ENCODE data around the gene RASA3. TPM values are rescaled to one million over a fixed set of nuclear protein-coding genes. Genes with fewer than 3 reads are reported as not detected.

The RASA3 gene
- total RNA-seq, 1 experiment from 2014 or later = 18.6 TPM

DNA sequence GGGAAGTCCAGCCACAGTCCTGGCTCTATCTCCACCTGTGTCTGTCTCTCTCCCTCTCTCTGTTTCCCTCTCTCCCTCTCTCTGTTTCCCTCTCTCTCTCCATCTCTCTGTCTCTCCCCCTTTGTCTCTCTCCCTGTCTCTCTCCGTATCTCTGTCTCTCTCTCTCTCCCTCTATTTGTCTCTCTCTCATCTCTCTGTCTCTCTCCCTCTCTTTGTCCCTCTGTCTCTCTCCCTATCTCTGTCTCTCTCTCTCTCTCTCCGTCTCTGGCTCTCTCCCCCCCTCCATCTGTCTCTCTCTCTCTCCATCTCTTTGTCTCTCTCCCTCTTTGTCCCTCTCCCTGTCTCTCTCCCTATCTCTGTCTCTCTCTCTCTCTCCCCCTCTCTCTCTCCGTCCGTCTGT is 119.1 kb downstream of the RASA3 start:
- Histone ChIP-seq H3K27ac (ENCODE audit: low read depth, low read length) (no peak overlapping the region), H3K4me1 (ENCODE audit: control insufficient read depth in 1 of 2, insufficient read depth in 2 of 2, low read length in 2 of 2) (no peaks in the 10 kb centered on the region), H4K20me1 (ENCODE audit: insufficient read depth) (no peaks in the 10 kb centered on the region), H3K4me2 (ENCODE audit: low read length) (no peak overlapping the region), H3K4me3 (replicated peaks in 1 of 2; ENCODE audit: low read depth in 1 of 2, low read length in 2 of 2) (no peak overlapping the region), H3K9me2 (ENCODE audit: insufficient read depth) (no peaks in the 10 kb centered on the region), H2AFZ (ENCODE audit: low read depth, low read length, poor library complexity, severe bottlenecking) (no peak overlapping the region), H3K36me3 (ENCODE audit: control insufficient read depth in 1 of 2, insufficient read depth in 2 of 2, low read length in 2 of 2) (no peaks in the 10 kb centered on the region), H3K27me3 (ENCODE audit: insufficient read depth, low read length) (no peaks in the 10 kb centered on the region), H3K9me3 (ENCODE audit: control insufficient read depth in 1 of 2, insufficient read depth in 1 of 2, low read depth in 1 of 2, low read length in 2 of 2) (no peaks in the 10 kb centered on the region), H3K9ac (ENCODE audit: low read length) (no peak overlapping the region), H3K79me2 (ENCODE audit: insufficient read depth, low read length) (no peaks in the 10 kb centered on the region)
- POLR2A ChIA-PET = no interaction called here
- CTCF ChIA-PET = no interaction called here
- no peak for ATAC-seq
- RAD21 ChIA-PET (ENCODE audit: low non-redundant PET in 1 of 2, low total read pairs in 2 of 2, uncharacterized antibody in 2 of 2, unreplicated experiment in 2 of 2) = no interaction called here
- intact Hi-C loops (cut with micrococcal nuclease) = no loop called here
- TF ChIP-seq RAD21 (IDR thresholded peaks at IDR 0.05; ENCODE audit: low read depth) = no peak
- no peak for TF ChIP-seq CEBPB (IDR thresholded peaks at IDR 0.05; ENCODE audit: low read depth)
- TF ChIP-seq, protein P1, sequence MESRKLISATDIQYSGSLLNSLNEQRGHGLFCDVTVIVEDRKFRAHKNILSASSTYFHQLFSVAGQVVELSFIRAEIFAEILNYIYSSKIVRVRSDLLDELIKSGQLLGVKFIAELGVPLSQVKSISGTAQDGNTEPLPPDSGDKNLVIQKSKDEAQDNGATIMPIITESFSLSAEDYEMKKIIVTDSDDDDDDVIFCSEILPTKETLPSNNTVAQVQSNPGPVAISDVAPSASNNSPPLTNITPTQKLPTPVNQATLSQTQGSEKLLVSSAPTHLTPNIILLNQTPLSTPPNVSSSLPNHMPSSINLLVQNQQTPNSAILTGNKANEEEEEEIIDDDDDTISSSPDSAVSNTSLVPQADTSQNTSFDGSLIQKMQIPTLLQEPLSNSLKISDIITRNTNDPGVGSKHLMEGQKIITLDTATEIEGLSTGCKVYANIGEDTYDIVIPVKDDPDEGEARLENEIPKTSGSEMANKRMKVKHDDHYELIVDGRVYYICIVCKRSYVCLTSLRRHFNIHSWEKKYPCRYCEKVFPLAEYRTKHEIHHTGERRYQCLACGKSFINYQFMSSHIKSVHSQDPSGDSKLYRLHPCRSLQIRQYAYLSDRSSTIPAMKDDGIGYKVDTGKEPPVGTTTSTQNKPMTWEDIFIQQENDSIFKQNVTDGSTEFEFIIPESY (IDR thresholded peaks at IDR 0.05; ENCODE audit: extremely low read depth, insufficient replicate concordance, low read length) = no peak
- no peak for TF ChIP-seq ELF1 (IDR thresholded peaks at IDR 0.05; ENCODE audit: borderline replicate concordance, low read depth)
- TF ChIP-seq ZFX (IDR thresholded peaks at IDR 0.05) = no peak
- no peak for TF ChIP-seq SP1 (IDR thresholded peaks at IDR 0.05; ENCODE audit: low read depth)
- TF ChIP-seq, protein P2, sequence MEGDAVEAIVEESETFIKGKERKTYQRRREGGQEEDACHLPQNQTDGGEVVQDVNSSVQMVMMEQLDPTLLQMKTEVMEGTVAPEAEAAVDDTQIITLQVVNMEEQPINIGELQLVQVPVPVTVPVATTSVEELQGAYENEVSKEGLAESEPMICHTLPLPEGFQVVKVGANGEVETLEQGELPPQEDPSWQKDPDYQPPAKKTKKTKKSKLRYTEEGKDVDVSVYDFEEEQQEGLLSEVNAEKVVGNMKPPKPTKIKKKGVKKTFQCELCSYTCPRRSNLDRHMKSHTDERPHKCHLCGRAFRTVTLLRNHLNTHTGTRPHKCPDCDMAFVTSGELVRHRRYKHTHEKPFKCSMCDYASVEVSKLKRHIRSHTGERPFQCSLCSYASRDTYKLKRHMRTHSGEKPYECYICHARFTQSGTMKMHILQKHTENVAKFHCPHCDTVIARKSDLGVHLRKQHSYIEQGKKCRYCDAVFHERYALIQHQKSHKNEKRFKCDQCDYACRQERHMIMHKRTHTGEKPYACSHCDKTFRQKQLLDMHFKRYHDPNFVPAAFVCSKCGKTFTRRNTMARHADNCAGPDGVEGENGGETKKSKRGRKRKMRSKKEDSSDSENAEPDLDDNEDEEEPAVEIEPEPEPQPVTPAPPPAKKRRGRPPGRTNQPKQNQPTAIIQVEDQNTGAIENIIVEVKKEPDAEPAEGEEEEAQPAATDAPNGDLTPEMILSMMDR (IDR thresholded peaks at IDR 0.05 in 2 of 3, conservative IDR thresholded peaks at IDR 0.05 in 1 of 3; ENCODE audit: borderline replicate concordance in 1 of 3, insufficient read depth in 1 of 3, low read depth in 2 of 3, low read length in 2 of 3) = no peak
- no peak for TF ChIP-seq TCF7L2 (IDR thresholded peaks at IDR 0.05; ENCODE audit: borderline replicate concordance, extremely low read depth, insufficient read depth, insufficient read length)
- TF ChIP-seq EGR1 (IDR thresholded peaks at IDR 0.05; ENCODE audit: low read depth) = no peak
- TF ChIP-seq, protein P3, sequence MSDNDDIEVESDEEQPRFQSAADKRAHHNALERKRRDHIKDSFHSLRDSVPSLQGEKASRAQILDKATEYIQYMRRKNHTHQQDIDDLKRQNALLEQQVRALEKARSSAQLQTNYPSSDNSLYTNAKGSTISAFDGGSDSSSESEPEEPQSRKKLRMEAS (IDR thresholded peaks at IDR 0.05) = no peak
- no peak for TF ChIP-seq CBX3 (IDR thresholded peaks at IDR 0.05; ENCODE audit: low read depth)
- TF ChIP-seq POLR2A (IDR thresholded peaks at IDR 0.05; ENCODE audit: borderline replicate concordance, extremely low read depth, insufficient read depth, insufficient read length) = no peak
- TF ChIP-seq, protein P4, sequence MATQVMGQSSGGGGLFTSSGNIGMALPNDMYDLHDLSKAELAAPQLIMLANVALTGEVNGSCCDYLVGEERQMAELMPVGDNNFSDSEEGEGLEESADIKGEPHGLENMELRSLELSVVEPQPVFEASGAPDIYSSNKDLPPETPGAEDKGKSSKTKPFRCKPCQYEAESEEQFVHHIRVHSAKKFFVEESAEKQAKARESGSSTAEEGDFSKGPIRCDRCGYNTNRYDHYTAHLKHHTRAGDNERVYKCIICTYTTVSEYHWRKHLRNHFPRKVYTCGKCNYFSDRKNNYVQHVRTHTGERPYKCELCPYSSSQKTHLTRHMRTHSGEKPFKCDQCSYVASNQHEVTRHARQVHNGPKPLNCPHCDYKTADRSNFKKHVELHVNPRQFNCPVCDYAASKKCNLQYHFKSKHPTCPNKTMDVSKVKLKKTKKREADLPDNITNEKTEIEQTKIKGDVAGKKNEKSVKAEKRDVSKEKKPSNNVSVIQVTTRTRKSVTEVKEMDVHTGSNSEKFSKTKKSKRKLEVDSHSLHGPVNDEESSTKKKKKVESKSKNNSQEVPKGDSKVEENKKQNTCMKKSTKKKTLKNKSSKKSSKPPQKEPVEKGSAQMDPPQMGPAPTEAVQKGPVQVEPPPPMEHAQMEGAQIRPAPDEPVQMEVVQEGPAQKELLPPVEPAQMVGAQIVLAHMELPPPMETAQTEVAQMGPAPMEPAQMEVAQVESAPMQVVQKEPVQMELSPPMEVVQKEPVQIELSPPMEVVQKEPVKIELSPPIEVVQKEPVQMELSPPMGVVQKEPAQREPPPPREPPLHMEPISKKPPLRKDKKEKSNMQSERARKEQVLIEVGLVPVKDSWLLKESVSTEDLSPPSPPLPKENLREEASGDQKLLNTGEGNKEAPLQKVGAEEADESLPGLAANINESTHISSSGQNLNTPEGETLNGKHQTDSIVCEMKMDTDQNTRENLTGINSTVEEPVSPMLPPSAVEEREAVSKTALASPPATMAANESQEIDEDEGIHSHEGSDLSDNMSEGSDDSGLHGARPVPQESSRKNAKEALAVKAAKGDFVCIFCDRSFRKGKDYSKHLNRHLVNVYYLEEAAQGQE (IDR thresholded peaks at IDR 0.05; ENCODE audit: low read depth) = no peak
- no peak for TF ChIP-seq ZNF274 (IDR thresholded peaks at IDR 0.05; ENCODE audit: low read depth, low read length)
- TF ChIP-seq FOSL1 (IDR thresholded peaks at IDR 0.05; ENCODE audit: low read depth) = no peak
- no peak for TF ChIP-seq EZH2phosphoT487 (IDR thresholded peaks at IDR 0.05; ENCODE audit: borderline replicate concordance)
- no peak for TF ChIP-seq EZH2 (IDR thresholded peaks at IDR 0.05)
- TF ChIP-seq POLR2AphosphoS5 (IDR thresholded peaks at IDR 0.05; ENCODE audit: low read depth, low read length) = no peak
- no peak for TF ChIP-seq YY1 (IDR thresholded peaks at IDR 0.05; ENCODE audit: extremely low read depth, insufficient replicate concordance, low read depth, low read length)
- no TSS peak for BruUV-seq (replicated peaks)
- DNase-seq (ENCODE audit: low read depth, low spot score) = no peak

All from HCT116 (cell line).